CD4-positive, alpha-beta T cell treated with Interleukin-12 subunit alpha and Interleukin-12 subunit beta, for 1 hour (primary cell): ENCODE results near the gene FAF1.

Experiments used
- DNase-seq: peaks from one replicate; pipeline ENCODE4 v3.0.0-alpha.2; 2020

Gene FAF1

DNA sequence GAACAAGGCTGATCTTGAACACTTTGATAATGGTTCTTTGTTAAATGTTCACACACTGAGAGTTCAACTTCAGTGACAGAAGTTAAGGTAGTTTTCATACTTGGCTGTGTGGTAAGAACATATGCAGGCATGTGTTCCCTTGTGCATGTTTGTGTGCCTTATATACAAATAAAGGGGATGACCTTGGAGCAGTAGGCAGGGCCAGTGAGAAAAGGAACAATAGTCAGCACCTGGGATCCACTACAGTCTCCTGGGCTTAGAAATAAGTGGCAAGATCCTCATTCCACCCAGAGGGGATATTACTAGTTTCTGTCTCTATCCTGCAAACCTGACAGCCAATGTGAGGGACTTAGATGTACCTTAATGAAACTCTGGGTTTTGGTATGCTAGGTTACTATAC is 486.6 kb downstream of the FAF1 start:
- no peak for DNase-seq

DNA sequence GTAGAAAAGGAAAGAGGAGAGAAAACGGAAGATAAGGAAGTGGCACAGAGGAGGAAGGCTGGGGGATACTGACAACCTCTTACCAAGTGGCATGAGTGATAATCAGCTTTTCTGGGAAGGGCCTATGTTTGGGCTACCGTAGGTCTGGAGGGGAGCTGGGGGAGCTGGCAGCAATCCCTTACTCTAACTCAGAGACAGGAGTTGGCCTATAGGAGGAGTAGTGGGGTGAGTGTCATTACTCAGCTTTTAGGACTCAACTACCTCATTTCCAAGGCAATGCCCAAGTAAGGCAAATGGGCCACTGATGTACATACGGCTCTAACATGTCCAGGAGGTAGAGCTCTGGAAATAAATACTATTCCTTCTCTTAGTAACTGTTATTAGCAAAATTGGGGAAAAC is 488.1 kb downstream of the FAF1 start:
- no peak for DNase-seq

DNA sequence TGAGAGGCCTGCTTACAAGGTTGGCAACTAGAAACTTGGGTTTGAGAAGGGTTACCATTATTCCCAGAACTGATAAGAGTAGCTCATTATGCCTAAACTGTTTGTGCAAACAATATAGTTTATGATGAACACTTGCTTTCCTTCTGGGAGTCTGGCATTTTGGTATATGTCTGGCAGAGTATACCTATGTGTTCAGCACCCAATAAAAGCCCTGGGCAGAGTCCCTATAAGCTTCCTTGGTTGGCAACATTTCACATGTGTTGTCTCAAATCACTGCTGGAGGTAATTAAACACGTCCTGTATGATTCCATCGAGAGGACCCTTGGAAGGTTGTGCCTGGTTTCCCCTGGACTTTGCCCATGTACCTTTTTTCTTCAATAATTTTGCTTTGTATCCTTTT is 497.1 kb downstream of the FAF1 start:
- no peak for DNase-seq

DNA sequence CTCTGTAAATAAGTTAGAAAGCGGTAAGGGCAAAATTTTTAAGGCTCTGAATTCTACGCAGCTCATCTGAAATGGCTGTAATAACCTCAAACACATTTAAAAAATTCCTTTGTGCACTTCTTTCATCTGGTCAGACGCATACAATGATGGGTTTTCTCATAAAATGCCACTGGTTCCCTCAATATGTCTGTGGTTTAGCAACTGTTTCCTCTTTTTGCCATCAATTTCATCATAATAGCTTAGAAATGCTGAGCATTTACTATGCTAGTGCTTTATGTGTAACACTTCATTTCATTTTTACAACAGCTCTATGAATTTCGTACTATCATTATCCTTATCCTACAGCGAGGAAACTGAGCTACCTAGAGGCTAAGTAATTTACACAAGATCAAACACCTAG is 501.6 kb downstream of the FAF1 start:
- DNase-seq: no peak

DNA sequence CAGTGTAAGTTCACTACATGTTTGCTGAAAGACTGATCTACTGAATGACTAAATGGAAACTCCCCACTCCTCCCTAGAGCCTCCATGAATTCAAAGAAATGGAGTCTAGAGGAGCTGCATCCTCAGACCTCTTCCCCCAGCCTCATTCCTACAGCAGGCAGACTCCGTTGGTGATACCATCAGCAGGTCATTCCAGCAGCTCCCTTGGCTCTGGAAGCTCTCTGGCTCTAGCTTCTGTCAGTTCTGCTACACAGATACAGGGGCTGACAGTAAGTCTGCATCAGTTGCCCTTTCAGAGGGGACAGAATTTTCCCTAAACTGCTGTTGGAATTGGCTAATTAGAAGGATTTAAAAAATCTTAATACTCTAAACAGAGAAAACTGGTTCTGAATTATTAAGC is 505.2 kb downstream of the FAF1 start:
- DNase-seq: no peak

DNA sequence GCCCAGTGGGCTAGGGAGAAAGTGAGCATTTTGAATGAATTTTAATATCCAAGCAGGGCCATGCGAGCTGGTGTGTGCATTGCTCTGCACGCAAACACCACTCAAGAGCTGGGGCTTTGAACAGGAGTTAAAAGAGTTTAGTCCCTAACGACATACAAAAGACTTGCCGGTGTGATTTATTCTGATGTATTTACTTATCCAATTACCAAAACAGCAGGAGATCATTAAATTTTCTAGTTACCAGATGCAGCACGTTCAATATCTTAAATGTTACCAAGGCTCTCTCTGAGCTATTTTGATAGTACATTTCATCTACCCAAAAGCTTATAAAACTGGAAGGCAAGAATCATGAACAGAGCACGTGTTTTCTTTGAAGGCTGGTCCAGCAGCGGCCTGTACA is 506.8 kb downstream of the FAF1 start:
- no peak for DNase-seq

DNA sequence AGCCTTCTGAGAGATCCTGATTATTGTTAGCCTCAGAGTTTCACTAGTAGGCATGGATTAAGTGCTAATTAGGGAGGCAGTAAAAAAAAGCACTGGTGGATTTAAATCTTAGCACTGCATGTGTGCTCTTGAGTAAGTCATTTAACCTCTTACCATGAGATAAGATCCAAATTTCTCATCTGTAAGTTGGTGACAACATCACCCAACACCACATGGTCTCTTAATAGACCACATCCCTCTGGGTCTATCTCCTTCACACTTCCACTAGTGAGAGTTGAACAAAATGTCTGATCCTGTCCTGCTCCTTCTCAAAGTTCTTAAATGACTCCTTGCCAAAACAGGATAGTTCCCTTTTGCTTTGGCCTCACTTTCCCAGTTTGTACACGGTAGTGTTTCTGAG is 507.4 kb downstream of the FAF1 start:
- no peak for DNase-seq

DNA sequence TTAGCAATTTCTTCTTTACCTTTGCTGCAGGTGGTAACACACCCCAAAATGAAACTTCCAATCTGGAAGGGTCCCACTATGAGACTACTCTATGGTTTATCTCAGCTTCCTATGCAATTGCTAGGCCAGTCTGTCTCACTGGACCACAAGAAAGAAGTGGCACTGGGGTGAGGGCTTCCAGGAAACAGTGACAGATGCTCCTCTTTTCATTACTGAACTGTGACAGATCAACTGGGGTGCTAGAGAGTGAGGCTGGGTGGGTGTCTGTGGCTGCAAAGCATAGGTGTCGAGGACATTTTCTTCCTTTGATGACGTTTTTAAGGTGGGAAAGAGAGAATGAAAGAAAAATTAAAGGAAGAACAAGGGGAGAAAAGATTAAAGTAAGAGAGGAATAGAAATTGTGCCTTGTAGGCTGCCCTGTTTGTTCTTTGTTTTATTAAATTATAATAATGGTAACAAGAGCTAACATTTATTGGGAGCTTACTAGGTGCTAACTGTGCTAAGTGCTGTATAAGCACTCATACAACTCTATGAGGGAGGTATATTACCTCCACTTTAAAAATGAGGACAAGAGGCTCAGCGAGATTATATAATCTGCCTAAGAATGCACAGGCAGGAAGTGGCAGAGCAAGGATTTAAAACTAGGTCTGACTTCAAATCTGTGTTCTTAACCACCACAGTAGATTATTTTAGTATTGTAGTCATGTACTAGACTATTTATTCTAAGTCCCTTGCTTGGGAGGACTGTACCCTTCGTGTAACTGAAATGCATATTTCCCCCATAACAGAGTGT is 509.0 kb downstream of the FAF1 start:
- no peak for DNase-seq

DNA sequence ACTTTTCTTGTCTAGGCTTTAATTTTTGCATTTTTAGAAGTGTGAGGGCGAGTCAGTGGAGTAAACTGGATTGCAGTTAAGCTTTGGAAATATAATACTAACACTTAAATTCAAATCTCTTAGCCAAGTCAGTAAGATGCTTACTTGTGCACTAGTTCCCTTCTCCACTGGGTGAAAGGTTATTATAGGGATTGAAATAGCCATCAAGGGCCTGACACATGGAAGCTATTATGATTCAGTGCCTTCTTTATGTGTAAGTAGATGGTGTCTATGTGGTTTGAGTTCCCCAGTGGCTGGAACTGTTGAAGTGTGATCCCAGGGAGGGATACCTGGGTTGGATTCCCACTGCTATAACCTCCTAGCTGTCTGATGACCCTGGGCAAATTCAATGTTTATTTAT is 512.1 kb downstream of the FAF1 start:
- DNase-seq: no peak

DNA sequence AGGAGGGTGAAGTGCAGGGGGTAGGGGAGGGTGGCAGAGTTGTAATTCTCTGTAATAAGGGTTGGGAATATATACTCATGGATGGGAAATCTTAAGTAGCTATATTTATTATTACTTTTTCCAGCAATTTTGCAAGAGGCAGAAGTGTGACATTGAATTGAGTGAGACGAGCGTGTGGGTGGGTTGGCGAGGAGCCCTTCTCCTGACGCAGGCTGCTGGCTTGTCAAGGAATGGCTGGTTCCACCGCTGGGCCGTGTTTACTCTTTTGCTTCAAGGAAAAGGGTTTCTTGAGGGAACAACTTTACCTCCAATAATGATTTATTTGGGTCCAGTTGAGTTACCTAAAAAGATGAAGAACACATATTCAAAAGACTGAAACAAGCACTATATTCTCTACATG is 518.9 kb downstream of the FAF1 start:
- no peak for DNase-seq

DNA sequence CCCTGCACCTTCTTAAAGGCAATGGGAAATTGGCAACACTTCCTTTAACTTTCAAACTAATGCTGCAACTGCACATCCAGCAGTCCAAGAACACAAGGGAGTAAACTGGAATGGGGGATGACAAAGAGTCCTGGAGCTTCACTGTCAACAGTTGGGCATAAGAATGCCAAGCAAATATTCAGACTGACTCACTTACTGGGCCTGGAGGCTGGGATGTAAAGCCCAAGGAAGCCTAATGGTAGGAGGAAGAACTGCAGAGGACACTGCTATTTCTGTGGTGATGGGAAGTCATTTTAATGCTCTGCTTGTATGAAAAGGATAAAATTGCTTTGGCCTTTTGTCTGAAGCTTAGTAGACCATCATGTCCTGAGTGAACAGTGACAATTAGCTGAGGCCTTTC is 521.1 kb downstream of the FAF1 start:
- no peak for DNase-seq

DNA sequence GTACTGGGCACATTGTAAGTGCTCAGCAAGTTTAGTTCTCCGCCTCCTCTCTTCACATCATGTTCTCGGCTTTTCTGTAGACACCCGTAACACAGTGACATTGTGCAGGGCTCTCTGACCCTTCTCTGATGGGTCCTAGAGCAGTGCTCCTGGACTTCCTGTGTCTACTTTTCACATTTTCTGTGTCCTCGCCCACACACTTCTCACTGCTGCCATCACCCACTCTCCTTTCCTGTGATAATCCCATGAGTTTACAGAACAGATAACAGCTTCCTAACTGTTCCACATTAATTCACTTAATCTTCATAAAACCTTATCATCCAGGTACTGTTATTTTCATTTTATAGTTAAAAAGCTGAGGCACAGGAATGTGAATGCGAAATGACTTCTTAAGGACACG is 523.6 kb downstream of the FAF1 start:
- no peak for DNase-seq

DNA sequence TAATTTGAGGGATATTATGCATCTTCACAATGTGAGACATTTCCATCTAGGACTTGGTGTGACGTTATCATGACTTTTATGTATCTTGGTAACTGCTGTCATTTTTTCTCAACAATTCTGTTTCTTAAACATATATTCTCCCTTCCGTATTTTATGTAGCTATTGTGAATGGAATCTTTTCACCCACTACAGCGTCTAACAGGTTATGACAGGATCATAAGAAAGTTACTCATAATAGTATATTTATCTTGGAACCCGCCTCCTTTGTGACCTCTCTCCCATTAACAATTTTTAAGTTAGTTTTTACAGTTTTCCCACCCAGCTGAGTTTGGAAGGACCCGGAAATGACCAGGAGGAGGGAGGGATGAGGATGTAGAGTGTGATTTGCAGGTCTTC is 530.1 kb downstream of the FAF1 start:
- DNase-seq: no peak

DNA sequence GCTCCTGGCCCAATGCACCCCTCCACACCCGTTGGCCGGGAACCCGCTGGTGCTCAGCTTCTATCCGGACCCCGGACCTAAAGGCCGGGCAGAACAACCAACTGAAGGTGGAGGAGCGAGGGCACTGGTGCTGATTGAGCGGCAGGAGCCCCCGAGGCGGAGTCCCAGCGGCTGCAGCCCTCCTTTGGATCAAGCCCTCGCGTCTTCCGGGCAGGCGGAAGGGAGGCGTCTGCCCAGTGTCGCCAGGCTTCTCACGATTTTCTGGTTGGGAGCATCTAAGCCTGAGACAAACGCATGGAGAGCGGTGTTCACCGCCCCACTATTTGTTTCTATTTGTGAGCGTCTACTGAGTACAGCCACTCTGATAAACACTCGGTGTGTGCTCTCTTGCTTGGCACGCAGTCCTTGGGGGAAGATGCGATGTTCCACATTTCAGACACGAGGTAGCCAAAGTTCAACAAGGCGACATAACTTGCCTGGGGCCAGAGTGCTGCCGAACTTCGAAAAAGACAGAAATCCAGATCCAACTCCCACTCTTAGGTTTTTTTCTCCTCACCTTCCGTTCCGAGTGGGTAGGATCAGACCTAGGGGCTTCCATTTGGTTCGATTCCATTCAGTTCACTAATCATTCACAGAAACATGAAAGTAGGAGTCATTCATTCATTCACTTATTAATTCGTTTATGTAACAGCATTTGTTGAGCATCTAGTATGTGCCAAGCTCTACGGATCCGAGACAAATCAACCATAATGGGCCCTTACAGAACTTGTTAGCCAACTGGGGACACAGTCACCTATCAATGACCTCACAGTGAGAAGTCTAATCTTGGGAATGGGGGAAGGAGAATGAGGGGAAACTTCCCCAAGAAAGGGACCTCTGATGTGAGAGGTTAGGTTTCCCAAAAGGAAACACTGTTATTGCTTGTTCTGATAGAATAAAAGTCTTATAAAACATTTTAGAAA is 532.0 kb downstream of the FAF1 start:
- DNase-seq: no peak

DNA sequence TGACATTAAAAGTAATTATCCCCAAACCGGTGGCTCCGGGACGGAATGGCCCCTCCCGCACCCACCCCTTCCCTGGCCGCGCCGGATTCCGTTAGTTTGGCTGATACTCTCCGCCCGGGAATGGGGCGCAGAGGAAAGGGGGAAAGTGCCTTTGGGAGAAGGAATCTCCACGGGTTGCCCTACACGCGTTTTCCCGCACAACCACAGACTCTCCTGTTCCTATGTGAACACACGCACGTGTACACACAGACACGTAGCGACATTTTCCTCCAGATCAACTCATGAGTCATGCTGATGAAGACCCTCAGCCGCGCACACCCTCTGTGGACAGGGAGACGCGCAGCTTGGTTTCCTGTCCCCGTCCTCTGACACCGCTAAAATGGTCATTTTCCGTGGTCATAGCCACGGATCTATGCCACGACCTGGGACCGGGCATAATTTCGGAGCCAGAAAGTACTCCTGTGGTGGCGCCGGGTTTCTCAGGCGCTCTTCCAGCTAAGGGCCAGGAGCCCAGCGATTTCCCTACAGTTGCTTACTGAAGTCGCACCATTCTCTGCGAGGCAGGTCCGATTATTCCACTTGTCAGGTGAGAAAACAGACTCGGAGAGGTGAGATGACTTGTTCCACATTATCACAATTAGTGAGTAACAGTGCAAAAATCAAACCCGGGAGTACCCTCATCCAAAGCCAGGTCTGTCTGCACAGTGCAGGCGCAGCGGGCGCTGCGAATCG is 532.8 kb downstream of the FAF1 start:
- DNase-seq: no peak

DNA sequence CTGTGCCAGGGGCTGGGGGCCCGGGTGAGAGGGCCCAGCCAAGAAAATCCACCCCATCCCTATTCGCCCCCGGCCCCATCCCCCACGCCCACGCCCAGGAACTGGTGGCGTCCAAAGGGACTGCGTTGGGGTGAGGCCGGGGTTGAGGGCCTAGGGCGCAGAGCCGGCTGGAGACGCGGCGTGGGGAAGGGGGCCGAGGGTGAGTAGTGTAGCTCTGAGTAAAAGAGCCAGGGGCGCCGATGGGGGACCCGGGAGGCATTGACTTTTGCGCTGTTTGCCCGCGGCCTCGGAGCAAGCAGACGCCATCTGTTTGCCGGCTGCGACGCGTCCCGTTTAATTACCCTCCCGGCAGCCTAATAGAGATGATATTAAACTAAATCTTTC is 533.4 kb downstream of the FAF1 start:
- no peak for DNase-seq

DNA sequence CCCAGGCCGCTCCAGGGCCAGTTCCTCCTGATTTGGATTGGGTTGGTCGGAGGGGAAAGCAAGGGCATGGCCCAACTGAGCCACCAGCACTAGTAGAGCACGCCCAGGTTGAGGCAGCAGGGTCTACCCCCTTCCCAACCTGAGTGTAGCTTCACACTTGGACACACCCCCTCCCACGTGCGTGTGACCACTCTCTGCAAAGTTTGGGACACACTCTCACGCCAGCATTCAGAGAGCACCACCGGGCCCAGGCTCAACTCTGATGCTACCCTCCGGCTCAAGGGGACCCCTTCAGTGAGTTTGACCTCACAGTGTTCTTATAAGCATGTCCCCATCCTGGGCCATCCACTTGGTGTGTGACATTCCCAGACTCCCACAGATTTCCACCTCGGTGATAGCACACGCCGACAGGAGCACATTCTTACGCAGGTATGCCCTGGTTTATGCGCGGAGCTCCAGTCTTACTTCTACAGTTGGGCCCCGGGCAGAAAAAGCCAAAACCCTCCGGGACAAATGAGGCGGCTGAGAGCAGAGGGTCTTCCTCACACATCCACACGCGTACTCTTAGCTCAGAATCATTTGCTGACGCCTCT is 533.9 kb downstream of the FAF1 start:
- DNase-seq: no peak

DNA sequence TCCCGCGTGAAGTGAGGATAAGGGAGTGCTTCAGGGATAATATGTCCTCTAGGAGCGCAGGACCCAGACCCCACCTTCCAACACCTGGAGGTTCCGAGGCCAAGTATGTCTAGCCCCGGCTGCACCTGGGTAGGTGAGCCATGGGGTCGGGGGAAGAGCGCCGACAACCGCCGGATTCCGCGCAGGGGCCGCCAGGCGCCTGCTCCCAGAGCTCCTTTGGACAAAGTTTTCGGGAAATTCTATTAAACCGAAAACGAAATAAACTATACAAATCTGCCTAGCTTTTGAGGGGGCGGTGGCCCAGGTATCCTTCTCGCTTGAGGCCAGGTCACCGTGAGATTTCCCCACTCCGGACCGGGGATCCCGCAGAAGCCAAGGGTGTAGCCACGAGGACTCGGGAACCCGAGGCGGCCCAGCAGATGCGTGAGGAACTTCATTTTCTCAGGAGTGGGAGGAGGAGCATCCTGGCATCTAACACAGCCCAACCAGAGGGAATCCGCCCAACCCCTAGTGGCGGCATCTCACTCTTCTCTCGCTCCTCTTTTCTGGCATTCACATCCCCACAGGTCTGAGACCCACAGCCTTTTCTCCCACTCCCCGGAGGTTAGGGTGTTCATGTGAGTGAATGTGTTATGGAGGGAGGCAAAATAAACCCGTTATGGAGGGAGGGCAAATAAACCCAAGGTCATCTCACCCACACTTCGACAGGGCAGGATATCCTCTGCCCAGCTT is 534.5 kb downstream of the FAF1 start:
- no peak for DNase-seq

DNA sequence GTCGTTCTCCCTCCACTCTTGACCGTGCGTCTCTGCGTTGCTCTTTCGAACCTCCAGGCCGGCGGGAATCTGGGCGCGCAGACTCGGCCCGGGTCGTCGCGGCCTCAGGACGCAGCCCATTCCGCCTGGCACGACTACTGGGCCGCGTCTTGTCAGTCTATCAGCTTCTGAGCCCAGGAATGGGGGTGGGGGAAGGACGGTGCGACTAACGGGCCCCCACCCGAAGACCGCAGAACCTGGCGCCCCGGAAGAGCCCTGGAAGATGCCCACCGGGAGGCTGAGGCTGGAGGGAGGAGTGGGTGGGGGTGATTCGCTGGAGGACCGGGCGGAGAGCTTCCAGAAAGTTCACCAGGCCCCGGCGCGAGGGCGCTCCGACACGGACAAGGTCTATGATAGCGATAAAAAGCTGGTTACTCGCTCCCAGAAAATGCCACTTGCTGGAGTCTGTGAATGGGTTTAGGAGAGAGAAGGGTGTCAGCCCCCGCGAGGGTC is 535.1 kb downstream of the FAF1 start:
- DNase-seq: no peak

DNA sequence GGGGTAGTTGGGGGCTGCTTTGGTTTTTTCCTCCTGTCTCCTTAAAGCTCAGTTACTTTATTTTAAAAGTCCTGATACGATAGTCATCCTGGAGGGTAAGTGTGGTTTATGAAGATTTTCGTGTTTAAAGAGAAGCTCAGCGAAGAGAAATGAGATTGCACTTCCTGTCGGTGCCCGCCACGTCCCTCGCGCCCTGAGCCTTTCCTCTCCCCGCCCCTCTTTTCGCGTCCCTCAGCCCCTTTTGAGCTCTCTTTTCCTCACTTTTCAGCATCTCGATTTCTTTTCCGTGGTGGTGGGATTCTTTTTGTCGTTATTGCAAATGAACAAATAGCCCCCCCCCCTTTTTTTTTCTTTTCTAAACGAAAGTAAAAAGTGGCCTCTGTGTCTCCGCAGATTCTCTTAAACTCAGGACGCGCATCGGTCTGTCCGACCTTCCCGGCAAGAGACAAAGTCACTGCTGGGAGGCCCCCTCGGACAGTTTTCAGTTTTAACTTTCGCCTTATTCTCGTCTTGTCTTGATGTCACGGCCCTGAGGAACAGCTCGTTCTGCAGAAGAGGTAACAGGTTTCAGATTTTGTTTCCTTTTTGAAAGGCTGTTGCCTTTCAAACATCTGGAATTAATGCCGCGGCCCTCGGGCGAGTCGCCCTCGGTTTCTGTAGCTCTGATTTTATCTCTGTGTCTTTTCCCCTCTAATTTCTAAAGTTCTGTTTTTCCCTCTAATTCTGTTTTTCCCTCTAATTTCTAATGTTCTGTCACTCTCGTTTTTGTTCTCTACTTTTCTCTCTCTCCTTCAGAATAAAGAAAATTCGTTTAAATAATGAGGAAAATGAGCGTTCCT is 535.8 kb downstream of the FAF1 start:
- no peak for DNase-seq

DNA sequence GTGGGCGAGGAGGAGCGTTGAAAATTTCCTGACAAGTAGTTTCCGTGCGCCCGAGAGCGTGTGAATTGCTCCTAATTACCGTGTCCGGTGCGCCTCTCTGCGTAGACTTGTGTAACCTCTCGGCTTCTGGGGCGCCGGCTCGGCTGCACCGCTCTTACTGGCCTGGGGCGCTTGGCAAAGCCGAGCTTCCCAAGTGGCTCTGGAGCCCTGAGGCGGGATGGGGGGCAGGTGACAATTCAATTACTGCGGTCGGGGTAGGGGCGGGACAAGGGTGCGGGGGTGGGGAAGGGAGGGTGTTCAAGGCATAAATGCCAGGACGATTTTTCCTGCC is 536.4 kb downstream of the FAF1 start:
- no peak for DNase-seq
